MM.1S (cell line): Measurements from ENCODE around the gene LMAN2L.

Experiments
- CTCF ChIP-seq: fragments of 300-600 bp; sonication (generic); IDR thresholded peaks from 2 replicates; pipeline ENCODE4 v1.5.1; 2016; ENCODE audit warnings: antibody characterized with exemption, low read length, mixed read lengths
- EZH2 ChIP-seq: fragments of 300-600 bp; sonication (generic); optimal IDR thresholded peaks from 2 replicates; pipeline ENCODE3; 2017; ENCODE audit warnings: low read depth, mild to moderate bottlenecking, antibody characterized with exemption, low read length, mixed read lengths
- EZH2phosphoT487 ChIP-seq: fragments of 300-600 bp; sonication (generic); IDR thresholded peaks from 2 replicates; pipeline ENCODE4 v1.6.1; 2018; ENCODE audit warnings: antibody characterized with exemption, low read length

DNA sequence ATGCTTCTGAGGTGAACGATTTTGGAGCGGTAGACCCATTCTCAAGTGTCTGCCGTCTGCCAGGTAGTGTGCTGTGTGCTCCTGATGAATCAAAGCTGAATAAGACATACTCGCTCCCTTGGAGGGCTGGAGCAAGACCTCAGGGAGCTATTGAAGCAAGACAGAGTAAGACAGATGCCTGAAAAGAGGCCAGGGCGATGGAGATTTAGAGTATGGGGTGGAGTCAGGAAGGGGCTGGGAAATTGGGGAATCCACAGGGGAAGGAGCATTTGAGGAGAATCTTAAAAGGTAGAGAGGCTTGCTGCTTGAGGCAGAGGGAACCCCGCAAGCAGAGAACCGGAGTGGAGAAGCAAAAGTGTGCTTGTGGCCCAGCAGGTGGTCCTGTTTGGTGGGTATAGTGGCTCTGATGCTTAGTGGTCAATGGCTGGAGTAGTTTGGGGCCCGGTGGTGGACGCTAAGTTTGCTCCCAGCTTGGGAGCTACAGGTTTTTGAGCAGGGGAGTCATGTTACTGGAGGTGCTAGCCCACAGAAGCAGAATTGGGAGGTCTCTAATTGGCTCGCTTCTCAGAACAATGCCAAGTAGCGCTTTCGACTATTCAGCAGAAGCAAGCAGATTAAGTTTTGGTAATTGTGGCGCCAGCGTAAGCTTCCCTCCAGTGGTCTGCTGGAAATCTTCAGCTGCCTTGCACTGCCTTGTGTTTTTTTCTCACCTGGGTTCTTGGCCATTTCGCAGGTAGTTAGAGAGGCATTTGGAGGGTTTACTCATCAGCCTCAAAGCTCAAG lies 22.9 kb upstream of the LMAN2L start:
- TF ChIP-seq CTCF (0 out of 2 replicates have a peak, but pooled peaks have one; percentile 3), EZH2 (no peak), EZH2phosphoT487 (no peak)
